Measurements from ENCODE around the gene HEXB.
"Not testable (repeated sequence)": the region's sequence is repeated elsewhere in the genome, so short reads cannot be mapped to it uniquely, and the experiment has no call there.

The HEXB gene

GRCh38 chr5:74655716-74656115 lies 29.3 kb upstream of the HEXB start:
- DNase-seq (ENCODE audit: extremely low spot score, insufficient read length, low read depth) (no peak), FAIRE-seq (no peak)

- FAIRE-seq (no peak), DNase-seq (ENCODE audit: extremely low spot score, insufficient read length, low read depth) (no peak)
Measured at GRCh38 chr5:74657165-74657564, 27.9 kb upstream of the HEXB start.

- FAIRE-seq (no peak), DNase-seq (ENCODE audit: extremely low spot score, insufficient read length, low read depth) (no peak)
Measured at GRCh38 chr5:74659172-74659571, 25.9 kb upstream of the HEXB start.

- no peak for DNase-seq (ENCODE audit: extremely low spot score, insufficient read length, low read depth)
- no peak for FAIRE-seq
Measured at GRCh38 chr5:74660140-74660539, 24.9 kb upstream of the HEXB start.

- no peak for FAIRE-seq
- no peak for DNase-seq (ENCODE audit: extremely low spot score, insufficient read length, low read depth)
Measured at GRCh38 chr5:74660873-74661272, 24.2 kb upstream of the HEXB start.

- DNase-seq (ENCODE audit: extremely low spot score, insufficient read length, low read depth) (no peak), FAIRE-seq (no peak)
Measured at GRCh38 chr5:74664551-74664950, 20.5 kb upstream of the HEXB start.

- DNase-seq (ENCODE audit: extremely low spot score, insufficient read length, low read depth) (no peak), FAIRE-seq (no peak)
Measured at GRCh38 chr5:74665273-74665672, 19.8 kb upstream of the HEXB start.

GRCh38 chr5:74665816-74666215 lies 19.2 kb upstream of the HEXB start:
- FAIRE-seq (no peak), DNase-seq (ENCODE audit: extremely low spot score, insufficient read length, low read depth) (no peak)

- FAIRE-seq (no peak), DNase-seq (ENCODE audit: extremely low spot score, insufficient read length, low read depth) (no peak)
Measured at GRCh38 chr5:74667396-74667795, 17.6 kb upstream of the HEXB start.

- FAIRE-seq (no peak), DNase-seq (ENCODE audit: extremely low spot score, insufficient read length, low read depth) (no peak)
Measured at GRCh38 chr5:74669821-74670220, 15.2 kb upstream of the HEXB start.

GRCh38 chr5:74670396-74671038 lies 14.5 kb upstream of the HEXB start:
- no peak for FAIRE-seq

GRCh38 chr5:74672215-74672877 lies 12.7 kb upstream of the HEXB start:
- FAIRE-seq (no peak), DNase-seq (ENCODE audit: extremely low spot score, insufficient read length, low read depth) (no peak)

More at GRCh38 chr5:74670396-74671038, 14.5 kb upstream of the HEXB start:
- no peak for DNase-seq (ENCODE audit: extremely low spot score, insufficient read length, low read depth)

GRCh38 chr5:74673011-74673790 lies 11.8 kb upstream of the HEXB start:
- no peak for FAIRE-seq

GRCh38 chr5:74676466-74676865 lies 8.6 kb upstream of the HEXB start:
- DNase-seq (ENCODE audit: extremely low spot score, insufficient read length, low read depth); FAIRE-seq: not testable (repeated sequence)

More at GRCh38 chr5:74673011-74673790, 11.8 kb upstream of the HEXB start:
- DNase-seq (ENCODE audit: extremely low spot score, insufficient read length, low read depth) = no peak

- DNase-seq (ENCODE audit: extremely low spot score, insufficient read length, low read depth) = not testable (repeated sequence)
Measured at GRCh38 chr5:74678123-74678522, 6.9 kb upstream of the HEXB start.

GRCh38 chr5:74679300-74679699 lies 5.7 kb upstream of the HEXB start:
- not testable (repeated sequence) for FAIRE-seq; DNase-seq (ENCODE audit: extremely low spot score, insufficient read length, low read depth)

More at GRCh38 chr5:74678123-74678522, 6.9 kb upstream of the HEXB start:
- not testable (repeated sequence) for FAIRE-seq

- DNase-seq (ENCODE audit: extremely low spot score, insufficient read length, low read depth) (no peak), FAIRE-seq (no peak)
Measured at GRCh38 chr5:74679966-74680365, 5.1 kb upstream of the HEXB start.

- peak; percentile 76 for FAIRE-seq
- DNase-seq (ENCODE audit: extremely low spot score, insufficient read length, low read depth) = no peak
Measured at GRCh38 chr5:74685979-74686631, 1.1 kb downstream of the HEXB start.

- DNase-seq (ENCODE audit: extremely low spot score, insufficient read length, low read depth) = no peak
- no peak for FAIRE-seq
Measured at GRCh38 chr5:74686962-74687751, 2.1 kb downstream of the HEXB start.

- FAIRE-seq = no peak
- no peak for DNase-seq (ENCODE audit: extremely low spot score, insufficient read length, low read depth)
Measured at GRCh38 chr5:74693191-74693590, 8.2 kb downstream of the HEXB start.

All from GM18507 (cell line).